HG02884 (cell line): ENCODE data around the gene USP14.
"Not testable (repeated sequence)": the region's sequence is repeated elsewhere in the genome, so short reads cannot be mapped to it uniquely, and the experiment has no call there.

Source experiments
- ATAC-seq: cut with Tn5 transposase; IDR thresholded peaks from one replicate; pipeline ENCODE4 v1.9.1; 2021; ENCODE audit warnings: mild to moderate bottlenecking, moderate library complexity; ENCODE audit not compliant: unreplicated experiment

The USP14 gene

DNA sequence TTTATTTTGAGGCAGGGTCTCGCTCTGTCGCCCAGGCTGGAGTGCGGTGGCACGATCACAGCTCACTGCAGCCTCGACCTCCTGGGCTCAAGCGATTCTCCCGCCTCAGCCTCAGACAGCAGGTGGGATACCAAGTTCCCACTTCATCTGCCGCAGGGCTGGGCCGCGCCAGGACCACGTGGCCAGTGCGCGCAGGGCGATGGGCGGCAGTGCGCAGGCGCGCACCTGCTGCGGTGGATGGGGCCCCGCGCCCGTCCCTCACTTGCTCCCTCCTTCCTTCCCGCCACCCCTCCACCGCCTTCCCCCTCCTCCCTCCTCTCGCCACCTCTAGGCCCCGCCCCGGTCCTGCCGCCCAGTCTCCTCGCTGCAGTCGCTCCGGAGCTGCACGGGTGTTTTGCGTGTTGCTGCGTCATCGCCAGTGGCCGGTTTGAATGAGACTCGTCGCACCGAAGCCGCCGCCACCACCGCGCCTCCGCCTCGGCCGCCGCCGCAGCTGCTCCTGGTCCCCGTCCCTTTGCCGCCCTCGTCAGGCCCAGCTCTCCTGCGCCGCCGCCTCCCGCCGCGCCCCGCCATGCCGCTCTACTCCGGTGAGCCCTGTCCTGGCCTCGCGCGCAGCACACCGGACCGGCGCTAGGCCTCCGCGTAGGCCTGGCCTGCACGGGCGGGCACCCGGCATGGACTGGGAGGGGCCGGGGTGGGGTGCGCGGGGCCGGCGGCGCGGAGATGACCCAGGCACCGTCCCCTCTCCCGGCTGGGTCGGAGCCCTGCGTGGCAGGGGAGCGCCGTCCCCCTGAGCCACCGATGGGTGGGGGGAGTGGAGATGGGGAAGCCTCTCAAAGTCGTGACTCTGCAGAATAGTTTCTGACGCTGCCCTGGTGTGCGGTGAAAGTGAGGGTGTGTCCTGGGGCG lies at the start of gene USP14:
Gene USP14, plus strand, starts transcription at position 430 of the 909 bp plus-strand sequence. Its CDS starts 142 bp downstream, at position 572.
- peak; percentile 87 for ATAC-seq

- not testable (repeated sequence) for ATAC-seq
Observed at GRCh38 chr18:108665-109063, 49.7 kb upstream of the USP14 start.

GRCh38 chr18:109130-109921 lies 49.0 kb upstream of the USP14 start:
- not testable (repeated sequence) for ATAC-seq

GRCh38 chr18:109922-110261 lies 48.5 kb upstream of the USP14 start:
- not testable (repeated sequence) for ATAC-seq

DNA sequence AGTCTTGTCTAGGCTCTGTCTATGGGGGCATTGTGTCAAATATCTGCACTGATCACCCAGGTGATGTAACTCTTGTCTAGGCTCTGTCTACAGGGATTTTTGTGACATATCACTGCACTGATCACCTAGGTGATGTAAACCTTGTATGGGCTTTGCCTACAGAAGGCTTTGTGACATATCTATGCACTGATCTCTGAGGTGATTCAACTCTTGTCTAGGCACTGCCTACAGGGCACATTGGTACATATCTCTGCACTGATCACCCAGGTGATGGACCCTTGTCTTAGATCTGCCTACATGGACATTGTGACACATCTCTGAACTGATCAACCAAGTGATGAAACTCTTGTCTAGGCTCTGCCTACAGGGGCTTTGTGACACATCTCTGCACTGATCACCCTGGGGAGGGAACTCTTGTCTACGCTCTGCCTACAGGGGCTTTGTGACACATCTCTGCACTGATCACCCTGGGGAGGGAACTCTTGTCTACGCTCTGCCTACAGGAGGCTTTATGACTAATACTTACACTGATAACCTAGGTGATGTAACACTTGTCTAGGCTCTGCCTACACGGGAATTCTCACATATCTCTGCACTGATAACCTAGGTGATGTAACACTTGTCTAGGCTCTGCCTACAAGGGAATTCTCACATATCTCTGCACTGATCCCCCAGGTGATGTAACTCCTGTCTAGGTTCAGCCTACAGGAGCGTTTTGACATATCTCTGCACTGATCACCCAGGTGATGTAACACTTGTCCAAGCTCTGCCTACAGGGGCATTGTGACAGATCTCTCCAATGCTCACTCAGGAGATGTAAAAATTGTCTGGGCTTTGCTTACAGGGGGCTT lies 47.8 kb upstream of the USP14 start:
- not testable (repeated sequence) for ATAC-seq

GRCh38 chr18:111306-112014 lies 46.9 kb upstream of the USP14 start:
- ATAC-seq = no peak

DNA sequence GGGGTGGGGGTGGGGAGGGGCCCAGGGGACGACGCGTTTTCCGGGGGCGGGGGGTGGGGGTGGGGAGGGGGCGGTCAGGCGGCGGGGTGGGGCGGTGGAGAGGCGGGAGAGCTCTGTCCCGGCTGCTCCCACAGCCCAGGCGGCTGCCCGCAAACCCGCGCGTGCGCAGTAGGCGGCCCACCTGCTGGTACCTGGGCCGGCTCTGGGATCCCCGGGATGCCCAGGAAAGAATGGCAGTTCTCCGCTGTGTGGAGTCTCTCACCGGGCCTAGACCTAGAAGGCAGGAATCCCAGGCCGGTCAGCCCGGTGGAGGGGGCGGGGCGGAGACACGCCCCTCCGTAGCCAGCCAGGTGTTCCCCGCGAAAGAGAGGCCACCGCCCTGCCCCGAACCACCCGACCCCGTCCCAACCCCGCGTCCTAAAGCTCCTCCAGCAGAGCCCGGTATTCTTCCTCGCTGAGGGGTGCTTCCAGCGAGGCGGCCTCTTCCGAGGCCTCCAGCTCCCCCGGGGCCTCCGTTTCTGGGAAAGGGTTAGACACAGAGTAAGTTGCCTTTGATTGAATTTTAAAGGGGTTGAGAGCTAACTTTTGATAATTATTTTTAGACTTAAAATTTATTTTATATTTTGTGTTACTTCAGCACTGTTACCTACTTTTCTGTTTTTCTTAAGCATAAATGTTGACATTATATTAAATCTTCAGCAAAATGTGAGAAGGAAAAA lies 46.2 kb upstream of the USP14 start:
- ATAC-seq = not testable (repeated sequence)

- ATAC-seq = not testable (repeated sequence)
Observed at GRCh38 chr18:120539-121260, 37.7 kb upstream of the USP14 start.

DNA sequence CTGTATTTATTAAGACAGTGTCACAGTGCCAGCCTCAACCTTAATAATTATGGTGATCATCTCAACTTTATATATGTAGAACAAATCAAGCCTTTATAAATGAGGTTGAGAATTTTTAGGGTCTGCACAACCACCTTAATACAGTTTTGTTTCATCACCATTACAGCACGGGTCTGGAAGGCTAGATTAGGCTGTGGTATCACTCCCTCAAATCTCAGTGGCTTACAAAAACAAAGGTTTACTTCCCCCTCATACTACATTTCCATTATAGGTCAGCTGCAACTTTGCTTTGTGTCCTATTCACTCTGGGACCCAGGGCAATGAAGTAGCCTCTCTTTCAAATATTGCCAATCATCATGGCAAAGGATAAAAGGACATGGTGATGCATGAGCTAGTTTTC lies 23.3 kb upstream of the USP14 start:
- ATAC-seq = no peak

DNA sequence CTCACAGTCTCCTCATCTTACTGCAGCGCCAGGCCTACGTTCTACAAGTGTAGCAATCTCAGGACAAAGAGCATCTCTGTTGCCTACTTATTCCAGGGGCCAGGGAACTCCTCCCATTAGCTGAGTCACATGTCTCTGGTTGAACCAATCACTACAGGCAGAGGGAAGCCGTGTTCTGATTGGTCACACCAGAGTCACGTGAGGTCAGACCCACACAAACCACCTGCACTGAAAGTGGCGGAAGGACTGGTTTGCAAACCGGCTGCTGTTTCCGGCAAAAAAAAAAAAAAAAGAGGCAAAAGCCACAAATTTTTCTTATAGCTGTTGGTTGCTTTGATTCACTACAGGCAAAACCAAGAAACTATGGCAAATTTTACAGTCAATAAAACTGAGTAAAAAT lies 21.9 kb upstream of the USP14 start:
- ATAC-seq = no peak

- no peak for ATAC-seq
Observed at GRCh38 chr18:137327-137726, 21.0 kb upstream of the USP14 start.

GRCh38 chr18:140670-141266 lies 17.6 kb upstream of the USP14 start:
- no peak for ATAC-seq

DNA sequence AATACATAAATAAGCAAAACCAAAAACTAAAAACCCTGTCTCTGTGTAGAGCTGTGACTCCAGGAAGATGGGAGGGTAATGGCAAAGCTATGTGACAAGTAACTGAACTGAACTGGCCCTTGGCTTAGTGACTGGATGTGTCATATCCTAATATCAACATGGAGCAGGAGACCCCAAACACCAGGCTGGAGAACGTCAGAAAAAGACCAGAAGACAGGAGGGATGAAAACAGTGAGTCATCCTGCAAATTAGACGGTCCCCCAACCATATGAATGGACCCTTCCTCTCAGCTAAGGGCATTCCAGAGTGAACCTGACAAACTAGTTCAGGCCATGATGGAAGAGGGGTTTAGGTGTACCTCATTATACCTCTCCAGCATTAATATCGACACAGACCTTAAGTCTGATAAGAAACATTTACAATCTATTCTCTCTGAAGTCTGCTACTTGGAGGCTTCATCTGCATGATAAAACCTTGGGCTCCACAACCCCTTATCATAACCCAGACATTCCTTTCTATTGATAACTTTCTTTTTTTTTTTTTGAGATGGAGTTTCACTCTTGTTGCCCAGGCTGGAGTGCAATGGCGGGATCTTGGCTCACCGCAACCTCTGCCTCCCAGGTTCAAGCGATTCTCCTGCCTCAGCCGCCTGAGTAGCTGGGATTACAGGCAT lies 15.6 kb upstream of the USP14 start:
- ATAC-seq = not testable (repeated sequence)

- ATAC-seq = no peak
Observed at GRCh38 chr18:148841-149240, 9.5 kb upstream of the USP14 start.

GRCh38 chr18:154151-154550 lies 4.2 kb upstream of the USP14 start:
- ATAC-seq = no peak

- ATAC-seq = no peak
Observed at GRCh38 chr18:155688-156087, 2.7 kb upstream of the USP14 start.

DNA sequence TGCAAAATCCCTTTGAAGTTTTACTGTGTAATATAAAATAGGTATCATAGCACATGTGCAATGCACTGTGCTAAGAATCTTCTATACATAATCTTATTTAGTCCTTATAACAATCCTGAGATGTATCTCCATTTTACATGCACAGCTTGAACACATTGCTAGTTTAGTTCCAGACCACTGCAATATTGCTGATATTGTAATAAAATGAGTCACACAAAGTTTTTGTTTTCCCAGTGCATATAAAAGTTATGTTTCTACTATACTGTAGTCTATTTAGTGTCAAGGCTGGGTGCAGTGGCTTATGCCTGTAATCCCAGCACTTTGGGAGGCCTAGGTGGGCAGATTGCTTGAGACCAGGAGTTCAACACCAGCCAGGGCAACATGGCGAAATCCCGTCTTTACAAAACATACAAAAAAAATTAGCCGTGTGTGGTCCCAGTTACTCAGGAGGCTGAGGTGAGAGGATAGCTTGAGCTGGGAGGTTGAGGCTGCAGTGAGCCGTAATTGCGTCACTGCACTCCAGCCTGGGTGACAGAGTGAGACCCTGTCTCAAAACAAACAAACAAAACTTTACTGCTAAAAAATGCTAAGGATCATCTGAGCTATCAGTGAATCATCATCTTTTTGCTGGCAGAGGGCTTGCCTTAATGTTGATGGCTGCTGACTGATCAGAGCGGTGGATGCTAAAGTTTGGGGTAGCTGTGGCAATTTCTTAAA lies 1.7 kb upstream of the USP14 start:
- ATAC-seq = no peak
